Gastrocnemius medialis (tissue), 4 donors: ENCODE data around the gene CAMKK2.

Experiments used
- CTCF ChIP-seq, 5 experiments: fragments of 450-650 bp in 3 of 5; fragments of 200-600 bp in 2 of 5; sonication (generic) in 2 of 5; IDR thresholded peaks in 4 of 5; conservative IDR thresholded peaks in 1 of 5; 1 replicate in 4 of 5; 2 replicates in 1 of 5; pipeline ENCODE4 v1.5.1; 2016 to 2019; ENCODE audit warnings: antibody characterized with exemption in 5 of 5, mild to moderate bottlenecking in 3 of 5, moderate library complexity in 3 of 5
- POLR2A ChIP-seq, 2 donors: fragments of 450-650 bp; IDR thresholded peaks; one replicate each; pipeline ENCODE4 v1.6.1; 2017; ENCODE audit warnings: antibody characterized with exemption in 2 of 2, mild to moderate bottlenecking in 2 of 2, moderate library complexity in 2 of 2

DNA sequence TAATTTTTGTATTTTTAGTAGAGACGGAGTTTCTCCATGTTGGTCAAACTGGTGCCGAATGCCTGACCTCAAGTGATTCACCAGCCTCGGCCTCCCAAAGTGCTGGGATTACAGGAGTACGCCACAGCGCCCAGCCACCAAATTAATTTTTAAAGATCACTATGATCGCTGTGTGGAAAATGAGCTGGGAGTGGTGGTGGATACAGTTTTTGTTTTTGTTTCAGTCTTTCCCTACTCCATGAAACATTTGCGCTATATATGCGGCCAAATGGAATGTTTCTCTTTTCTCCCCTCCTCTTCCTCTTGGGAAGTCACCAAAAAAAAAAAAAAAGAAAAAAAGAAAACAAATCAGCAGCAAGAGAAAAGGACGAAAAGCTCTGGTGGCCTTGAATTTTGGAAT lies 107.4 kb downstream of the CAMKK2 start:
- TF ChIP-seq POLR2A (IDR thresholded peaks at IDR 0.05) (no peak), CTCF (IDR thresholded peaks at IDR 0.05 in 4 of 5, conservative IDR thresholded peaks at IDR 0.05 in 1 of 5) (no peak)
